Measurements from ENCODE around the gene TCP11L2. TPM values are rescaled to one million over a fixed set of nuclear protein-coding genes. Genes with fewer than 3 reads are reported as not detected.

Gene TCP11L2
- total RNA-seq, 2 experiments from 2014 or later: 6.4 to 6.8 TPM

DNA sequence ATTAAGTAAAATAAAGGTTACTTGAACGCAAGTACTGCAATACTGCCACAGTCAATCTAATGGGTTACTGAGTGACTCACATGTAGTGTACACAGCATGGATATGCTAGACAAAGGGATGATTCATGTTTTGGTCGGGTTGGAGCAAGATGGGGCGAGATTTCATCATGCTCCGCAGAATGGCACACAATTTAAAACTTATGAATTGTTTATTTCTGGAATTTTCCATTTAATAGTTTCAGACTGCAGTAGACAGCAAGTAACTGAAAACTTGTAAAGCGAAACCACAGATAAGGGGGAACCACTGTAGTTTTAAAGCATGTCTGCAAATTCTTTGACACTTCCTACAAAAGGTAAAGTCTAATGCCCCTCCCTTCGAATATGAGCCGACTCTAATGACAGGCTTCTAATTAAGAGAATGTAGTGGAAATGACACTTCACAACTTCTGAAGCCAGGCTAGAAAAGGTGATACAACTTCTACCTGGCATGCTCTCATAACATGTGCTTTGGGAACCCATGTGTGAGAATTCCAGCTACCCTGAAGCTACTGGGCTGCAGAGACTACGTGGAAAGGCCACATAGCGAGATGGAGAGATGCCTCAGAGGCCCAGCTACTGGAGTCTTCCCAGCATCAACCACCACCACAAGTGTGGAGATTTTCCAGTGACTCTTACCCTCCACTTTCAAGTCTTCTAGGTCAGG lies 13.9 kb upstream of the TCP11L2 start:
- Mint-ChIP-seq H3K4me3 (no peak overlapping the region), H3K36me3 (no peaks in the 10 kb centered on the region), H3K9me3 (ENCODE audit: low read depth) (no peaks in the 10 kb centered on the region), H3K4me1 (peaks cover 6% of the 10 kb centered on the region), H3K27me3 (peaks cover 17% of the 10 kb centered on the region), H3K27ac (no peak overlapping the region)
- ATAC-seq: no peak
- CTCF ChIA-PET: no interaction called here
- DNase-seq: no peak

DNA sequence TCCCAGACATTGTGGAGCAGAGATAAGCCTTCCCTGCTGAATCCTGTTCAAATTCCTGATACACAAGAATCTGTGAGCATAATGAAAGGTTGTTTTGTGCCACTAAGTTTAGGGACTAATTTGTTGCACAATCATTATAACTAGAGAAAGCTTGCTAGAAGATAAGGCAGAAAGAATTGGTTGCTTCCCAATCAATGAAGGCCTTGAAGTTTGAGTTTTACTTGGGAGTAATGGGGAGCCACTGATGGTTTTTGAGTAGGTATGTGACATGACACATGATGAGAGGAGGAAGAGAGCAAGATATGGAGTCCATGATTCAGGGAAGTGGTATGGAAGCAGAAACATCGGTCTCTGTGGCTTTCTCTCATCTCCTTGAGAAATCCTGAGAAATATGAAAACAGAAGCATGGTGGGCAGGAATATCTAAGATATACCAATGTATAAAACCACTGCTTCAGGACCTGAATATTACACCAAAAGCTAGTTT lies 13.3 kb upstream of the TCP11L2 start:
- no peak for ATAC-seq
- DNase-seq: no peak
- Mint-ChIP-seq H3K27ac (no peak overlapping the region), H3K36me3 (no peaks in the 10 kb centered on the region), H3K4me3 (no peak overlapping the region), H3K4me1 (peaks cover 6% of the 10 kb centered on the region), H3K27me3 (peaks cover 11% of the 10 kb centered on the region), H3K9me3 (ENCODE audit: low read depth) (no peaks in the 10 kb centered on the region)
- CTCF ChIA-PET: no interaction called here

DNA sequence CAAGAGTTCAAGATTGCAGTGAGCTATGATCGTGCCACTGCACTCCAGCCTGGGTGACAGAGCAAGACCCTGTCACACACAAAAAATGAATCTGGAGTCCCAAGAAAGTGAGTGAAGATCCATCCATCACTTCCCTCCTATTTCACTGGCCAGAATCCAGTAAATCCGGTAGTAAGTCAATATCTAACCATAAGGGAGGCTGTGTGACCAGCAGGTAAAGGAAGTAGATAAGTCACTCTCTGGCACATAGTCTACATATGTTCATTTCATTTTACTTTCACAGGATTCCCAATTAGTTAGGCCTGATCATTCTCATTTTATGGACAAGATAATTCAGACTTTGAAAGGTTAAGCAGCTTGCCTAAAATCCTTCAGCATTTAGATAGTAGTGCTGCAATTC lies 11.9 kb upstream of the TCP11L2 start:
- ATAC-seq: no peak
- no peak for DNase-seq
- no peaks in the 10 kb centered on the region for H3K36me3 Mint-ChIP-seq
- no peak overlapping the region for H3K27ac Mint-ChIP-seq
- peaks cover 2% of the 10 kb centered on the region for H3K27me3 Mint-ChIP-seq
- peaks cover 2% of the 10 kb centered on the region for H3K4me1 Mint-ChIP-seq
- no peak overlapping the region for H3K4me3 Mint-ChIP-seq
- H3K9me3 Mint-ChIP-seq (ENCODE audit: low read depth): no peaks in the 10 kb centered on the region
- CTCF ChIA-PET: interaction anchor here (1.8 kb wide), 1 partner anchor 64 kb away, joined by 7 read pairs; no protein-coding TSS in a partner anchor

DNA sequence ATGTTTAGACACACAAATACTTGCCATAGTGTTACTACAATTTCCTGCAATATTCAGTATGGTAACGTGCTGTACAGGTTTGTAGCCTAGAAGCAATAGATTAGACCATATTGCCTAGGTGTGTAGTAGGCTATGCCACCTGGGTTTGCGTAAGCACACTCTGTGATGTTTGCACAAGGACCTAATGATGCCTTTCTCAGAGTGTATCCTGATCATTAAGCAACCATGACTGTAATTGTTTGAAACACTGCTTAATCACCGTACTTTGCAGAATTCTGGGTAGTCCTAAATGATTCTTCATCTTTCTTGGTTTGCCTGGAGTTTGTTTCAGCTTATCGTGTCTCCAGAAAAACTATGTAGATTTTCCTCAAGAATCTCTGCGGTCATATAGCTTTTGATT lies 11.2 kb upstream of the TCP11L2 start:
- Mint-ChIP-seq H3K9me3 (ENCODE audit: low read depth) (no peaks in the 10 kb centered on the region), H3K4me1 (peaks cover 2% of the 10 kb centered on the region), H3K27ac (no peak overlapping the region), H3K4me3 (no peak overlapping the region), H3K27me3 (peaks cover 2% of the 10 kb centered on the region), H3K36me3 (no peaks in the 10 kb centered on the region)
- ATAC-seq: no peak
- CTCF ChIA-PET: interaction anchor here (1.8 kb wide), 1 partner anchor 64 kb away, joined by 7 read pairs; no protein-coding TSS in a partner anchor
- DNase-seq: no peak

DNA sequence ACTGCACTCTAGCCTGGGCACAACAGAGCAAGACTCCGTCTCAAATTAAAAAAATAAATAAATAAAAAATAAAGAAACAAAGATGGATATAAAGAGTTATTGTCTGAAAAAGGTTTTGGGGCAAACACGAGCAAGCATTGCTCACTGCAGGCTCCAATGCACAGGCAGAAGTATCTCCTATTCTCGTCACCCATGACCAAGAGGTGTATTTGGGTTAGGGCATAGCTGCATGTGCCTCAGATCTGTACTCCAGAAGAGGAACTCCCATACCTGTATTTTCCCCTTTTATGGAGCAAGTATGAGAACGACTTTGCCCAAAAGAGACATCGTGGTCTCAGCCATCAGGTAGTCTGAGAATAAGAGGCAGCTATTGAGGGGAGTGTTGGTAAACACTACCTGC lies 10.2 kb upstream of the TCP11L2 start:
- H3K36me3 Mint-ChIP-seq: no peaks in the 10 kb centered on the region
- DNase-seq (no peak), ATAC-seq (no peak)
- H3K9me3 Mint-ChIP-seq (ENCODE audit: low read depth): no peaks in the 10 kb centered on the region
- no peak overlapping the region for H3K4me3 Mint-ChIP-seq
- peaks cover 4% of the 10 kb centered on the region for H3K4me1 Mint-ChIP-seq
- H3K27ac Mint-ChIP-seq: no peak overlapping the region
- H3K27me3 Mint-ChIP-seq: no peaks in the 10 kb centered on the region
- CTCF ChIA-PET: interaction anchor here (0.7 kb wide), 1 partner anchor 990 kb away, joined by 3 read pairs; no protein-coding TSS in a partner anchor

DNA sequence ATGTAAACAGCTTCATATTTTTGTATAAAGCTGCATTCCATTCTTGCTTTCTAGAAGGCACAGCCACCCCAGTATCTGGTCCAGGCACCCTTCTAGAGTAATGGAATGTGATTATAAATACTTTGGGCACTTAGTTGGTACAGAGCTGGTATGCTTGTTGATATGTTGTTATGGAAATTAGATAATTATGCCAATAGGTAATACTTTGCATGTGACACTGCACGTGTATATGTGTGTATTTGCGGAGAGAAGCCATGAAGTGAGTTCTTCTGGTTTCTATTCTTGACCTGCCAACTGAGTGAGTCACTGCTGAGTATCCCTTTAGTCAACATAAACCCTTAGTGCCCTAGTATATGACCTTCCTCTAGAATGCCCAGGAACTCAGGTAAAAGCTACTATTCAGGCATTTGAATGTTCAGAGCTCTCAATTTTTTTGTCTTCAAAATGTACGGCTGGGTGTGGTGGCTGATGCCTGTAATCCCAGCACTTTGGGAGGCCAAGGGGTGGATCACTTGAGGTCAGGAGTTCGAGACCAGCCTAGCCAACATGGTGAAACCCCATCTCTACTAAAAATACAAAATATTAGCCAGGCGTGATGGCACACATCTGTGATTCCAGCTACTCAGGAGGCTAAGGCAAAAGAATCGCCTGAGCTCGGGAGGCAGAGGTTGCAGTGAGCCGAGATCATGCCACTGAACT lies 6.2 kb upstream of the TCP11L2 start:
- H3K9me3 Mint-ChIP-seq (ENCODE audit: low read depth): no peaks in the 10 kb centered on the region
- CTCF ChIA-PET: interaction anchor here (1.0 to 3.2 kb wide), 3 partner anchors 14 to 72 kb away, joined by 3 to 16 read pairs (median 3); no protein-coding TSS in a partner anchor
- DNase-seq: no peak
- H3K27ac Mint-ChIP-seq: no peak overlapping the region
- ATAC-seq: no peak
- H3K36me3 Mint-ChIP-seq: no peaks in the 10 kb centered on the region
- no peaks in the 10 kb centered on the region for H3K27me3 Mint-ChIP-seq
- H3K4me3 Mint-ChIP-seq: no peak overlapping the region
- H3K4me1 Mint-ChIP-seq: peaks cover 10% of the 10 kb centered on the region

DNA sequence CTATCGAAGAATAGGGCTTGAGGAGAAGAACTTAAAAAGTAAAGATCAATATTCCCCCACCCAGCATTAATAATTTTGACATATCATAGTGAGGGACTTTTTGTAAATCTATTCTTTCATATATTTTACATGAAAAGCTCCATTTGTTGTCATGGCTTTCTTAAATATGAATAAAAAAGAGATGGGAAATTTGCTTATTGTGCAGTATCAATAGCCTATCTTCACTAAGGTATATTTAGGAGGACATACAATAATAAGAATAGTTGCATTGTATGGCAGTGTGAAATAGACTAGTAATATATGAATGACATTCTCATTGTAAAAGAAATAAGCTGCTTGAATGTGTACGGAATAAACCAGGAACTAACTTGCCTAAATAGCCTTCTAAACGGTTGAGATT lies 5.5 kb upstream of the TCP11L2 start:
- Mint-ChIP-seq H3K27ac (no peak overlapping the region), H3K27me3 (no peaks in the 10 kb centered on the region), H3K9me3 (ENCODE audit: low read depth) (no peaks in the 10 kb centered on the region), H3K36me3 (no peaks in the 10 kb centered on the region), H3K4me1 (peaks cover 13% of the 10 kb centered on the region), H3K4me3 (no peak overlapping the region)
- ATAC-seq: no peak
- DNase-seq: no peak
- CTCF ChIA-PET: interaction anchor here (3.2 kb wide), 1 partner anchor 15 kb away, joined by 16 read pairs; no protein-coding TSS in a partner anchor

DNA sequence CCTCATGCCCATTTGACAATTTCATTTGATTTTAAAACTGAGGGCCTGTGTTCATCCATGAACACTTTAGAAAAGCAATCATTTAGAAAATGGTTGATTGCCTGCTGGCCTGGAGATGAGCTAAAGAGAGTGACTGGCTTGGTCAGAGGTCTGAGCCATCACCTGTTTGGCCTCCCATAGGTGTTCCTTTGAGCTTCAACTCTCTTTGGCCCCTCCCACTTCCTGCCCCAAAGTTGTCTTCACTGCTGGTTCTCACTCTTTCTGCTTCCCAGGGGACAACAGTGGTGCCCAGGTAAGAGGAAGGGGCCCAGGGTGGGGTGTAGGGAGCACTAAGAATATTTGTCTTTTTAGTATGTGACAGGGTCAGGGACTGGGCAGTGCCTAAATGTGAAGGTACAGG lies 4.9 kb upstream of the TCP11L2 start:
- H3K9me3 Mint-ChIP-seq (ENCODE audit: low read depth): no peaks in the 10 kb centered on the region
- H3K27me3 Mint-ChIP-seq: no peaks in the 10 kb centered on the region
- H3K4me3 Mint-ChIP-seq: no peak overlapping the region
- H3K4me1 Mint-ChIP-seq: peaks cover 13% of the 10 kb centered on the region
- ATAC-seq (no peak), DNase-seq (no peak)
- peak overlapping the region; percentile 28 for H3K27ac Mint-ChIP-seq
- no peaks in the 10 kb centered on the region for H3K36me3 Mint-ChIP-seq
- CTCF ChIA-PET: interaction anchor here (3.2 kb wide), 1 partner anchor 15 kb away, joined by 16 read pairs; no protein-coding TSS in a partner anchor

DNA sequence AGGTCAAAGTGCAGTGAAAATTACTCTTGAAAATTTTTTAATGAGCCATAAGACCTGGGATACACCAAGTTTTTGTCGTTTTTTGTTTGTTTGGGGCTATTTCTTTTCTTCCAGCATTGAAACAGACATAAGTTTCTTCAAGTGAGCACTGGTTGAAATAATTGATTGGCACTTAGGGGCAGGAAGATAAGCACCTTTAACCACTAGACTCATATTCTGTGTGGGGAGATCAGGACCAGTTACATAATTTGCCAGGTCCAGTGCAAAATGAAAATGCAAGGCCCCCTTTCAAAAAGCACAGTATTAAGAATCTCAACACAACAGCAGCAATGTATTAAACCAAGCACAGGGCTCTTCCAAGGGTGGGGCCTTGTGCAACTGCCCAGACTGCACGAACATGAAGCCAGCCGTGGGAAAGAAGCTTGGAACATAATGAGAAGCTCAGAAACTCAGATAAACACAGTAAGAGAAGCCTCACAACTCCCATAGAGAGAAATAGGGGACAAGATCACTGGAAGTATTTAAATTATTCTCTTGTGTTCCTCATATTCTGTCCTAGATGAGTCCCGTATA lies 3.2 kb upstream of the TCP11L2 start:
- DNase-seq (no peak), ATAC-seq (no peak)
- Mint-ChIP-seq H3K27me3 (no peaks in the 10 kb centered on the region), H3K4me1 (peaks cover 18% of the 10 kb centered on the region), H3K9me3 (ENCODE audit: low read depth) (no peaks in the 10 kb centered on the region), H3K36me3 (no peaks in the 10 kb centered on the region), H3K4me3 (no peak overlapping the region), H3K27ac (no peak overlapping the region)
- CTCF ChIA-PET: interaction anchor here (1.0 kb wide), 1 partner anchor 72 kb away, joined by 4 read pairs; no protein-coding TSS in a partner anchor

DNA sequence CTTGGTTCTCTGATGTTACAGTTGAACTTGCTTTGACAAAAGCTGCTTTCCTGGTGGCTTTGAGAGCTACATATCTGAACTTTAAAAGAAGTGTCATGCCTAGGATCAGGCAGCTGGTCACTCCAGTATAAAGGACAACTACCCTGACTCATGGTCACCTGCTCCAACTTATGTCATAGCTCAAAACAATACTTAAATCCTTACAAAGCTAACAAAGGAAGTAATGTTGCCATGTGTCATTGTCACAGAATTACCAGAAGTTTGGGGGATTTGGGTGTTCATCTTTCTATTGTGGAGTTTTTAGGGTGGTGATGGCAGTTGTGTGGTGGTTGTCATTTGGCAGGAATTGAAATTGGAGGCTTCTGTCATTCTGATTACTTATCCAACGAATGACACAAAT lies 1.8 kb upstream of the TCP11L2 start:
- Mint-ChIP-seq H3K4me3 (no peak overlapping the region), H3K36me3 (no peaks in the 10 kb centered on the region), H3K9me3 (ENCODE audit: low read depth) (no peaks in the 10 kb centered on the region), H3K27ac (no peak overlapping the region), H3K27me3 (no peaks in the 10 kb centered on the region), H3K4me1 (peaks cover 22% of the 10 kb centered on the region)
- CTCF ChIA-PET: interaction anchor here (1.1 to 1.8 kb wide), 4 partner anchors 26 to 77 kb away, joined by 3 to 9 read pairs (median 6); partner anchors contain the start of gene POLR3B
- ATAC-seq (no peak), DNase-seq (no peak)

DNA sequence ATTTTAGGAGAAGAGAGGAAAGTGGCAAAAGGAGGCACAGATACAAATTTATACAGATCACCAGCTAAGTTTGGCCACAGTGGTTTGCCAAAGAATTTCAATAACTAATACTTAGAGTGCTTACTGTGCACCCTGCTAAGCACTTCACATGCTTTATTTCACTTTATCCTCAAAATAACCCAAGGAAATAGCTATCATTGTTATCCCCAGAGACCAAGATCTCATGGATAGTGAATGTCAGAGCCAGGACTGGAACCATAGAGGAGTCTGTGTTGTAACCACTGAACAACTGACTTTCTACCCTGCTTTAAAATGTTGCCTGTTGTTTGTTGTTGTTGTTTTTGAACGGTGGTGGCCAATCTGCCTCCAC lies 1.3 kb upstream of the TCP11L2 start:
- no peak for DNase-seq
- CTCF ChIA-PET: interaction anchor here (1.1 to 1.8 kb wide), 5 partner anchors 19 to 77 kb away, joined by 3 to 9 read pairs (median 6); partner anchors contain the start of gene POLR3B
- no peaks in the 10 kb centered on the region for H3K27me3 Mint-ChIP-seq
- peak overlapping the region; percentile 87 for H3K27ac Mint-ChIP-seq
- no peak for ATAC-seq
- no peaks in the 10 kb centered on the region for H3K9me3 Mint-ChIP-seq (ENCODE audit: low read depth)
- peaks cover 22% of the 10 kb centered on the region for H3K4me1 Mint-ChIP-seq
- H3K4me3 Mint-ChIP-seq: peak overlapping the region; percentile 84
- H3K36me3 Mint-ChIP-seq: no peaks in the 10 kb centered on the region

DNA sequence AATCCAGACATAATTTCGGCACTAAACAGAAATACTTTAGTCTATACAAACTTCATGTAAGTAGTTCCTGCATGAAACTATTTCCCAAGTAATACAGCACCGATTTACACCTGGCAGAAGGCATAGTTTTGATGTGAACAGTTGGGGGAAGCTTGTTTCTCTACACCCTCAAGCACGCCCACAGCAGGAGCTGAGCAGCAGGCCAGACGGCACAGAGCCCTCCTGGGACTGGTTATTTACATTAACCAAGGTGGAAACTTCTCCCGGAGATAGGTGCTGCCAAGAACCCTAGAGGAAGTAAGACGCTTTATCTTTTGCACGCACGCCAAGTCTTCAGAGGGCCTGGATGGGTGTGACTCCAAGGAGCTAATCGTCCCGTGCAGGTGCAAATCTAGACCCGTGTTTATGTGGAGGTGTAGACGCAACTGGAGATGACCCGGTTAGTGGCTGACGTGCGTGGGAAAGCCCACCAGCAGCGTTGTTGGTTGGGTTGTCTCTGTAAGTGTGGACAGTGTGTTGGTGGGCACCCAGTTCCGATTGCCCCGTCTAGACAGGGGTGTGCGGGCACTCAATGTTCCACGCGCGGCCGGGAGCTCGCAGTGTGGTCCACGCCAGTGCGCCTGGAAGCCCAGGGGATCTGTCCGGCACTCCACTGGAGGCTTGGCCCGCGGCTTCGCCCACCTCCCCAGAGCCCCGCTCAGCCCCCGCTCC lies 767 bp upstream of the TCP11L2 start:
- Mint-ChIP-seq H3K27me3 (no peaks in the 10 kb centered on the region), H3K4me3 (peak overlapping the region; percentile 84), H3K27ac (peak overlapping the region; percentile 87), H3K36me3 (no peaks in the 10 kb centered on the region), H3K9me3 (ENCODE audit: low read depth) (no peaks in the 10 kb centered on the region), H3K4me1 (peaks cover 24% of the 10 kb centered on the region)
- DNase-seq: peak; percentile 63
- ATAC-seq: peak; percentile 27
- CTCF ChIA-PET: interaction anchor here (1.1 to 2.3 kb wide), 6 partner anchors 20 to 78 kb away, joined by 3 to 9 read pairs (median 6); partner anchors contain the start of gene POLR3B
